ENCODE results near the gene CDCP1.

DNA sequence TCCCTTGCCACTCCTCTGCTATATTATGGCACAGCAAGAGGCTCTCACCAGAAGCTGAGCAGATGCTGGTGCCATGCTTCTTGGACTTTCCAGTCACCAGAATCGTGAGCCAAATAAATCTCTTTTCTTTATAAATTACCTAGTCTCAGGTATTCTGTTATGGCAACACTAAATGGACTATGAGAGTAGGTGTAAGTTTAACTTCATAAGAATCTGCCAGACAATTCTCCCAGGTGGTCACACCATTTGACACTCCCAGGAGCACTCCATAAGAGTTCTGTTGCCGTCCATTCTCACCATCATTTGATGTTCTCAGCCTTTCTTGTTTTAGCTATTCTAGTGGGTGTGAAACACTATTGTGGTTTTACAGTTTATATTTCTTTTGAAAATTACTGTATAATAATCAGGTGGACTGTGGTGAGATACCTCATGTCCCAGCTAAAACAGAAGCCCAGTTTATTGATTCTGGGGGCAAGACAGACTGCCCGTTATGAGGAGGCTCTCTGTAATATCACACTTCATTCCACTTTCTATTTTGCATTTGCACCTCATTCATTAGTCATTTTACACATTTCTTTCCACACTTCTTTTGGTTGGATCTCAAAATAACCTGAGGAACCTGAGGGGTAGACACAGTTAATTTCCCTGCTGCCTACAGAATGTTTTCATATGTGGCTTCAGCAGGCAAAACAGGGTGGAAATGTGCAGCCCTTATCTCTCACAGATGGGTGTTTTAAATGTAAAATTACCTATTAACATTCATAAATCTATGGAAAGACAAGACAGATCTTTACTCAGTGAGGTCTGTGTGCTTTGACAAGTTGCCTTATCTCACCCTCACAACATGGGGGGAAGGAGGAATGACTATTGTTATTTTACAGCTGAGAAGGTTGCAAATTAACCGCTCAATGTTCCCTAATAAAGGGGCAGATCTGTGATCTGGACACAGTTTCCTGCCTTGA lies 42.1 kb downstream of the CDCP1 start:
- TF ChIP-seq EGR1 (IDR thresholded peaks at IDR 0.05) (no peak), RAD21 (IDR thresholded peaks at IDR 0.05; ENCODE audit: low read depth) (no peak), TAF1 (IDR thresholded peaks at IDR 0.05; ENCODE audit: low read depth) (no peak)
